ENCODE data around the gene PTPN18.
"Not testable (repeated sequence)": the region's sequence is repeated elsewhere in the genome, so short reads cannot be mapped to it uniquely, and the experiment has no call there.

The PTPN18 gene, protein sequence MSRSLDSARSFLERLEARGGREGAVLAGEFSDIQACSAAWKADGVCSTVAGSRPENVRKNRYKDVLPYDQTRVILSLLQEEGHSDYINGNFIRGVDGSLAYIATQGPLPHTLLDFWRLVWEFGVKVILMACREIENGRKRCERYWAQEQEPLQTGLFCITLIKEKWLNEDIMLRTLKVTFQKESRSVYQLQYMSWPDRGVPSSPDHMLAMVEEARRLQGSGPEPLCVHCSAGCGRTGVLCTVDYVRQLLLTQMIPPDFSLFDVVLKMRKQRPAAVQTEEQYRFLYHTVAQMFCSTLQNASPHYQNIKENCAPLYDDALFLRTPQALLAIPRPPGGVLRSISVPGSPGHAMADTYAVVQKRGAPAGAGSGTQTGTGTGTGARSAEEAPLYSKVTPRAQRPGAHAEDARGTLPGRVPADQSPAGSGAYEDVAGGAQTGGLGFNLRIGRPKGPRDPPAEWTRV

DNA sequence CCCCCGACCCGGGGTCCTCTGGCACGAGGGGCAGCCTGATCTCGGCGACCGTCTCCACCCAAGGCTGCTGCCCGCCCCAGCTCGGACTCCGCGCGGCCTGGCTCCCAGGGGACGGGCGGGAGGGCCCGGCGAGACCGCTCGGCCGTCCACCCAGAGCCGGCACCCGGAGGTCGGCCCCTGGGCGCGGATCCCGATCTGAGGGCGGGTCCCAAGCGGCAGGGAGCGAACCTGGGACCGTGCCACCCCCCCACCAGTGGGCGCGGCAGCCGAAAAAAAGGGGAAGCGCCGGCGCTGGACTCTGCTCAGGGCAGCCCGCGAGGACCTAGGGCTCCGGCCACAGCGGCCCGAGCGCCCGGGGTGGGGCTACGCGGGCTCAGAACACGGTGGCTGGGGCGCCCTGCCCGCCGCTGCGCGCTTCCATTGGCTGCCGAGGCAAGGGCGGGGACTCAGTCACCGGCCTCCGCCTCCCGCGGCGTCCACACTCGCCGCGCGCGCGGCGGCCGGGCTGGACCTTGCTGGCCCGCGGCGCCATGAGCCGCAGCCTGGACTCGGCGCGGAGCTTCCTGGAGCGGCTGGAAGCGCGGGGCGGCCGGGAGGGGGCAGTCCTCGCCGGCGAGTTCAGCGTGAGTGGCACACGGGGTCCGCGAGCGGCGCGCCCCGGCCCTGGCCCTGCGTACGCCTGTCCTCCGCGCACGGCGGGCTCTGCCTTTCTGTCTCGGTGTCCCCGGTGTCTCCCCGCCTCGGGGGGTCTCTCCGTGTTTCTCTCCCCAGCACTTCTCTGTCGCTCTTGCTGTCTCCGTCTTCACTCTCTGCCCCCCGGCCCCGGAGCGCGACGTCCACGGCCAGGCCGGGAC, at the start of gene PTPN18:
PTPN18 (plus strand) TSS at position 479 of the 854 bp plus-strand sequence; CDS start at position 531, 52 bp downstream.
- DNase-seq, result peak; percentile 76

DNA sequence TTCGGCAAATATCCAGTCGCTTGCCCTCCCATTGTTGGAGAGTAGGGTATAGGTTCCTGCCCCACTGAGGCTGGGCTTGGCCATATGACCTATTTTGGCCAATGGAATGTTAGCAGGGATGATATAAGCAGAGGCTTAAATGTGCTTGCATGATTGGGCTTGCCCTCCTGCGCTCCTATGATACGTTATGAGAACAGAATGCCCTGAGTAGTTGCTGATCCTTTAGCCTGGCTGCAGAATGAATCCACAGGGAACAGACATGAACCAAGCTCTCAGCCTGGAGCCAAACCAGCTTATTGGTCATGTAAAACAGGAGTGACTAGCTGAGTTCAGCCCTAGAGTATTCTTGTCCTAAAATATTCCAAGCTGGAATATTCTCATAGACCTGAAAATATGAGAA, 48.0 kb upstream of the PTPN18 start:
- DNase-seq, result no peak

DNA sequence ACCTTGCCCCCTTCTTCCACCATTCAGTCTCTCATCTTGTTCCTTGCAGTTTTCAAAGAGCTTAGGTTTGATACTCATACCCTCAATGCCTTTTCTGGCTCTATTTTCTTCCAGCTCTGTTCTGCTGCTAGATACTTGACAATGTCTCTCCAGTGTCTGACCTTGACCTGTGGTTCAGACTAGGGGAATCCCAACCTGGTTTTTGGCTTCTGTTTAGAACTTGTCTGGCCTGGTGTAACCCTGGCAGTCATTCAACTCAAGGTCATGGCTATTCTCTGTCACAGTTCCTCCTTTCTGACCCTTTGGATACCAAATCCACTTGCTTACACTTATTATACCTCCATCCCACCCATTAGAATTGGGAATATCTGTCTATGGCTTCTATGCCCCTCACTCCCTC, 45.0 kb upstream of the PTPN18 start:
- no peak for DNase-seq

DNA sequence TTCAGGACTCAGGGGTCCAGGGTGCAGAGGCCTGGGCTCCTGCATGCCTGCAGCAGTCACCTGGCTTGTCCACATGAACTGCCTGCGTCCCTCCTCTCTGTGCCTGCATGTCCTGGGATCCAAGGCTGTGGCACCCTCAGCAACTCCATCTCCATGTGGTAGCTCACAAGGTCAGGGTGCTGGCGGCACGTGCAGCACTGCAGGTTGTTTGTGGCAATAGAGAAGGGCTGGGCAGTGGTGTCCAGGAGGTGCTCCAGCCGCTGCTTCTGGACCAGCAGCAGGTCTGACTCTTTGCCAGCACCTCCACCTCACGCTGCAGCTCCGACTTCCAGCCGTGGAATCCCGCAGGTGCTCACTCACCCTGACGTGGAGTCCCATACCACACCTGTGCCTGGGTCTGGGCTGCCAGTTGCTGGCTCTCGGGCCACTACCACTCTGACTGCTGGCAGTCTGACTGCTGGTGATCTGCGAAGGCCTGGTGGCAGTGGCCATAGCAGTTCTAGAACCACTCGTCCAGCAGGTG, 42.0 kb upstream of the PTPN18 start:
- DNase-seq, result no peak

DNA sequence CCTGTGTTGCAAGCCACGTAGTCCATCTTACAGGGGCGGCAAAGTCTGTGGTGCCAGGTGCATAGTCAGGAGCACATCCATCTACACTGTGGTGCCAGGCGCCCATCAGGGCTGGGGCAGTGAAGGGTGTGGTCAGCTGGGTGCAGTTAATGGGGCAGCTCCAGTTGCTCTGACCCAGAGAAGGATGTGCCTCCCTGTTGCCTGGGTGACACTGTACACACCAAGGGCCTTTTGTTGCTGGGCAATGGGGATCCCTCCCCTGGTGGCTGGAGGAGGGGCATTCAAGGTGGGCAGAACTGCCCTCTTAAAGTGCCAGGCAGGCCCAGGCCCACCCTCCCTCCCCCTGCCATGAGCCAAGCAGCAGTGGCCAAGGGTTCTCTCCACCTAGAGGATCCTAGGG, 41.5 kb upstream of the PTPN18 start:
- DNase-seq, result no peak

DNA sequence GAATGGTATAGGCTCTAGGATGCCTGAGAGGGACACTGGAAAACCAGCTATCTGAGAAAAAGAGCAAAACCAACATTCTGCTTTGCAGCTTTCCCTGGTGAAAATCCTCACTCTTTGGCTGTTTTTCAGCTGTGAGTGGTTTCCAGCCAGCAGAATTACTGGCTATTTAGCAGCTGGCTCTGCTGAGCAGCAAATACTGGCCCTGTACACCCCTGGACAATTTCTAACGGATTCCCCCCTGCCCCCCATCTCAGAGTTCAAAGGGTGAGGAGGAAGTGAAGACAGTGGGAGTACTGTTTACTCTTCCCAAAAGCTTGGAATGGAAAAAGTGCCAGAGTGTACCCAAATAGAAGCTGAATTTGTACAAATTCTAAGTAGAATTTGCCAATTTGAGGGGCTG, 39.3 kb upstream of the PTPN18 start:
- no peak for DNase-seq

DNA sequence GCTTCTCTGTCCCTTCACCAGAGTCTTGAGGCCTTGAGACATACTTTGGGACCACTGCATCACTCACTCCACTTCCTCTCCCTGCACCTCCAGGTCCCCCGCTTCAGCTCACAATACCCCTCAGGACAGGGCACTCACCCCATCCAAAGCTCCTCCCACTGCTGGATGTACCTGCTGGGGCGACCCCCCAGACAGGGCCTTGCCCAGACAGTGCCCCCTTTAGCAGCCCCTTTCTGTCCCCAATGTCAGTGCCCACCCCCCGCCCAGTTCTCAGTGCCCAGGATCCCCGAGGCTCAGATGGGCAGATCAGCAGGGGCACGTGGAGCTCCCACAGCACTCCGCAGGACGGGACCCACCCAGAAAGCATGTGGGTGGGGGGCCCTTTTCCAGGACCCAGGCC, 37.0 kb upstream of the PTPN18 start:
- DNase-seq, result no peak

DNA sequence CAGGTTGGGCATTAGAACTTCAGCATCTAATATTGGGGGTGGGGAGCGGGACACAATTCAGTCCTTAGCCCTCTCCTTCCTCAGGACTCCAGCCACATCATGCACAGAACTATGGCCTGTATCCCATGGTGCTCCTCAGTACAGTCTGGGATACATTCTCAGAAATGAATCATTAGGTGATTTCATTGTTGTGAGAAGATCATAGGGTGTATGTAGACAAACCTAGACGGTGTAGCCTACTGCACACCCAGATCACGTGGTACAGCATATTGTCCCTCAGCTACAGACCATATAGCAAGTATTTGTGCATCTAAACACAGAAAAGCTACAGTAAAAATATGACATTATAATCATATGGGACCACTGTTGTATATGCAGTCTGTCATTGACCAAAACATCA, 36.3 kb upstream of the PTPN18 start:
- no peak for DNase-seq

DNA sequence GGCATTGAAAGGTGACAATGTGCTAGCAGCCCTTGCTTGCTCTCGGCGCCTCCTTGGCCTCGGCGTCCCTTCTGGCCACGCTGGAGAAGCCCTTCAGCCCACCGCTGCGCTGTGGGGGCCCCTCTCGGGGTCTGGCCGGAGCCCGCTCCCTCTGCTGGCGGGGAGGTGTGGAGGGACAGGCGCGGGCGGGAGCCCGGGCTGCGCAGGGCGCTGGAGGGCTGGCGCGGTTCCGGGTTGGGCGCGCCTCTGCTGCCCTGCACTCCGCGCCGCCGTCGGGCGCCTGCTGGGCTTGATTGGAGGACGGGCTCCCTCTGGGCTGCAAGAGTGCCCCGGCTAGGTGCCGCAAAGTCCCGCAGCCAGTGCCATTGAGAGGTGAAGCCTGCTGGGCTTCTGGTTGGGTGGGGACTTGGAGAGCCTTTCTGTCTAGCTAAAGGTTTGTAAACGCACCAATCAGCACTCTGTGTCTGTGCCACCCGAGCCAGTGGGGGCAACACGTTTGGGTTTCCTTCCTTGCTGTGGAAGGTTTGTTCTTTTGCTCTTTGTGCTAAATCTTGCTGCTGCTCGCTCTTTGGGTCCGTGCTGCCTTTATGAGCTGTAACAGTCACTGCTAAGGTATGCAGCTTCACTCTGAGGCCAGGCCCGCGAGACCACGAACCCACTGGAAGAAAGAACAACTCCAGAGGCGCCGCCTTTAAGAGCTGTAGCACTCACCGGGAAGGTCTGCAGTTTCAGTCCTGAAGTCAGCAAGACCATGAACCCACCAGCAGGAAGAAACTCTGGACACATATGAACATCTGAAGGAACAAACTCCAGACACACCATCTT, 27.9 kb upstream of the PTPN18 start:
- no peak for DNase-seq

DNA sequence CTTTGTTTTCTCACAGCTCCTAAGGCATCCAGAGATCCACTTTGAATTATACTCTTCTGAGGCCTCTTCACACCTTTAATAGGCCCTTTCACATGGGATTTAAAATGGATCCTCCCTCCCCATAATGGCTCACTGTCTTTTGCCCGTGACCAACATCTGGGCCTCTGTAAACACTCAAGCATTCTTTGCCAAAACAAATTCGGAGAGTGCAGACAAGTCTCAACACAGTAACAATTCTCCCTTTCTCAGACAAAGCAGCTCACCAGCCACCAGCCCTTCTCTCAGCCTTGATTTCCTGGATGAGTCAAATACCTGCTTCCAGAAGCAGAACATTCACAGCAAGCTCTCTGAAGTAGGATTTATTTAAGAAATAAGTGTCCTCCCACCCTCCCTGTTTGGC, 27.1 kb upstream of the PTPN18 start:
- DNase-seq, result no peak

DNA sequence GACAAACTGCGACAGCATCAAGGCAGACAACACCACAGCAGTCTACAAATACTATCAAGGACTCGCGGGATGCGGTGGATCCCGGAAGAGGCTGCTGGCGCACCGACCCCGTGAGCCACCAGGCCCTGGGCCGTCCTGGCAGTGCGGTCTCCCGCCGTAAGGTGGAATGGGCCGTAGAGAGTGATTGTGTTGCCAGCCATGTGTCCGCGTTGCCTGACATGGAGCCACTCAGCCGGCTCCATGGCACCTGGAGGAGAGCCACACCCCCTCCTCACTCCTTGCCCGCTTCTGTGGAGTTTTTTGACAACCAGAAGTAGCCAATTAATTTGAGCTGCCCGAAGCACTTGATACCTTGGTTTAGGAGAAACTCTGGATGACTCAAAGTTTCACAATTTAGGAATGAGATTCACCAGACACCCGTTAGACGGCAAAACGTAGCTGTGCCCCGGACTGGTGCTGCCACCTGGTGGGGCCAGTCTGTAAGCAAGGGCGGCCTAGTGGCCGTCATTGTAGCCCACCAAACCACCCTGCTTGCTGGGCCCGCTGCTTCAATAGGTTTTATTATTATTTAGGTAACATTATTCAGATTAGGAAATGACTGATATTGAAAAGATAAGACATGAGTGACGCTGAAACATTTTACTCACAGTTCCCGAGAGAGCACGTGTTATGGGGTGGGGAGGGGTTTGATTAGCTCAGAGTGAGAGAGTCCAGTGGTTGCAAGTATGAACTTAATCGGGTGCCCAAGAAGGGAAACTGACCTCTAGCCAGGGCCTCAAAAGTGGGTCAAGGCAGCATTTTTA, 23.4 kb upstream of the PTPN18 start:
- peak; percentile 78 for DNase-seq

DNA sequence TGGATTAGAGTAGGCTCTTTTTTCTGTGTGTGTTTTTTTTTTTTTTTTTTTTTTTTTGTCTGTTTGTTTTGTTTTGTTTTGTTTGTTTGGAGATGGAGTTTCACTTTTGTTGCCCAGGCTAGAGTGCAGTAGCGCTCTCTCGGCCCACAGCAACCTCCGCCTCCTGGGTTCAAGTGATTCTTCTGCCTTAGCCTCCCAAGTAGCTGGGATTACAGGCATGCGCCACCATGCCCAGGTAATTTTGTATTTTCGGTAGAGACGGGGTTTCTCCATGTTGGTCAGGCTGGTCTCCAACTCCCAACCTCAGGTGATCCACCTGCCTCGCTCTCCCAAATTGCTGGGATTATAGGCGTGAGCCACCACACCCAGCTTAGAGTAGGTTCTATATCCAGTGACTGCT, 22.6 kb upstream of the PTPN18 start:
- not testable (repeated sequence) for DNase-seq

DNA sequence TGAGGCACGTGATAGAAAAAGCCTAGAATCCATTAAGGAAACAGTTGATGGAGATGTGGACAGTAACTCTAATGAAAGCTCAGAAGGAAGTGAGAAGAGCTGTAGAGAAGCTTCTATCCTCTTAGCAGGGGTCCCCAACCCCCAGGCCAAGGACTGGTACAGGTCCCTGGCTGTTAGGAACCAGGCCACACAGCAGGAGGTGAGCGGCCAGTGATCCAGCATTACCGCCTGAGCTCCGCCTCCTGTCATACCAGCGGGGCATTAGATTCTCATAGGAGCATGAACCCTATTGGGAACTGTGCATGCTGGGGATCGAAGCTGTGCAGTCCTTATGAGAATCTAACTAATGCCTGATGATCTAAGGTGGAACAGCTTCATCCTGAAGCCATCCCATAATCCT, 21.8 kb upstream of the PTPN18 start:
- DNase-seq, result no peak

DNA sequence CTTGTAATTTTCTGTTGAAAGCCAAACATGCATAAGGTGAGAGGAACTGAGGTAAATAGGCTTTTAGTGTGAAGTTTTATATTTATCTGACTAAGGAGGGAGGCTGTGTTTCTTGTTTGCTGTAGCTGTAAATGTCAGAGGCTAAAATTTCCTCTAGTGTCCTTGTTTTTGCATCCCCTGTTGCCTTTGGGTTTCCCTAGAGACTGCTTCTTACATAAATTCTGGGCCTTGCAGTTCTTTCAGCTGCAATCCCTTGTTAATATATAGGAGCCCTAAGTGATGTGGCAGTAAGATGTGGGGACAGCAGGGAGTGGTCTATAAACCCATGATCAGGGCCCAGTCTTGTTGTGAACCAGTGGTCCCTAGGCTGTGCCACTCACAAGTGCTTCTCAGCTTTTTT, 20.6 kb upstream of the PTPN18 start:
- DNase-seq, result no peak

DNA sequence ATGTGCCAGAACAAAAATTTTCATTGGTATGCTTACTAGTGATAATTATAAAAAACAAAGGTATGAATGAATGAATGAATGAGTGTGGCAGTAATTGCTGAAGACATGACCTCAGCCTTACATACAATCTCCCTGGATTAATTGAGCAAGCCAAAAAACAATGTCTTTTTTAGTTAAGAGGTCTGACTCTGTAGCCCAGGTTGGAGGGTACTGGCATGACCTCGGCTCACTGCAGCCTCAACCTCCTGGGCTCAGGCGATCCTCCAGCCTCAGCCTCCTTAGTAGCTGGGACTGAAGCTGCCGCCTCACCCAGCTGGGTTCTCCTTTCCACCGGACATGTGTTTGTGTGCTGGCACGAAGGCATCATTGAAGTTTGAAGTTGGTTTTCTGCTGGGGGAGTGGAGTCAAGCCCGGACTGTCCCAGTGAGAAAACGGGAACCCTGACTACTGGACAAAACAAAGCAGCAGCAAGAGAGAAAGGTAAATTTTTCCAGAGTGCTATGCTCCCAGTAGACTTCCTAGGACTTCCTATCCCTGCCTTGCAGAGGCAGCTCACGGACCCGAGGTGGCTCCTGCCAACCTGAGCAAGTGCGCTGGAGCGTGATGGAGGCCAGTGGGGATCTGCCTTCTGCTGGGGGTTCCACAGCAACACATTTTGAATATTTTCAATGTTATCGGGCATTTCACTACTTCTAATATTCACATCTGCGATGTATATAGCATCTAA, 19.5 kb upstream of the PTPN18 start:
- DNase-seq, result no peak

DNA sequence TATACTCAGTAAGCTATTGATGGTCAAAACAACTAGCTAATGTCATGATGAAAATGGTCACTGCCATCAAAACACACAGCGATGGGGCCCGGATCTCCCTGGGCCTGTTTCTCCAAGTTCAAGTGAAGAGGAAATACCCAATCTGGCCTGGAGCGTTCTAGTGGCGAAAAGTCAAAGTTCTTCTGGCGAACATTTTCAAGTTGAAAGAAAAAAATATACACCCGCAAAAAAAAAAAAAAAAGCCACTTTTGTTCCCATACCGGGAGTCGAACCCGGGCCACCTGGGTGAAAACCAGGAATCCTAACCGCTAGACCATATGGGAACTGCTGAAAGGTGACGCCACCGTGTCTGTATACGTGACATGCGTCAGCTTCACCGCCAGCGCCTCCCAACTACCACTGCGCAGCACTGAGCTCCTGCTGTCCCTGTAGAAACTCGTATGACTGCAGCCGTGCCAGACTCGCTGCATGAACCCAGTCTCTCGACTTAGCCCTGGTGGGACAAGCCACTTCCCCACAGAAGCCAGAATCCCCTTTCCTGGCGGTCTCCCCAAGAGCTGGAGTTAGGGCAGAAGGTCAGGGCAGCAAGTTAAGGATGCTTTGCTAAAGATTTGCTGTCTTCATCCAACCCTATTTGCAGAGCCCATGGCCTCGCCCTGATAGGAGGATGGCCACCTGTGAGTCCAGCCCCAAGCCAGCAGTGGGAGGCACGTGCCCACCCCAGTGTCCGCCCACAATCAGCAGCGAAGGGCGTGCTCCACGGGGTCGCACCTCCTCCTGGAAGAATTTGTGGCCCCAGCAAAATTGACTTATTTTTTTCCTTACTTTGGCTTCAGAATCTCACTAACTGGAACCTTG, 18.8 kb upstream of the PTPN18 start:
- peak; percentile 68 for DNase-seq

DNA sequence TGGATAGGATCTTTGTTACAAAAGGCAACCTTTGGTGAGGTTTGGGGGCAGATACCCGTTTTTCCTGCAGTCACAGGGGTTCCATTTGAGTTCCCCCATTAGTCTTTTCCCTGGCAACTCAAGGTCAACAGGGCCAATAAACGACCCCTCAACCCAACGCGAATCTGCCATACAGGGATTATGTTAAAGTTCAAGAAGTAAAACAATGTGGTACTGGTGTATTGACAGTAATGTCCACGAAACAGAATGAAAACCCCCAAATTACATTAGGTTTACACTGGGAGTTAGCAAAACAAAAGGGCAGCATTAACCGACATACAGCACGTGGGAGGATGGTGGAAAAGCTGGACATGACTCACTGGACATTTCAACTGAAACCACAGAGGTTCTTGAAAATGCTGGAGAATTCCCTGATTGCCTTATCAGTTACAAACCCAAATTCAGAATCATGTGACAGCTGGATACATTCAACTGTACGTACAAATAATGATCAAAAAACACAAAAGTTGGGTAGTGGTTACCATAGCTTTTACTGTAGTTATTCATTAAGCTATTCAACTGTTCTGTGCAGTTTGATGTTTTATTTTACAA, 18.0 kb upstream of the PTPN18 start:
- DNase-seq, result no peak

DNA sequence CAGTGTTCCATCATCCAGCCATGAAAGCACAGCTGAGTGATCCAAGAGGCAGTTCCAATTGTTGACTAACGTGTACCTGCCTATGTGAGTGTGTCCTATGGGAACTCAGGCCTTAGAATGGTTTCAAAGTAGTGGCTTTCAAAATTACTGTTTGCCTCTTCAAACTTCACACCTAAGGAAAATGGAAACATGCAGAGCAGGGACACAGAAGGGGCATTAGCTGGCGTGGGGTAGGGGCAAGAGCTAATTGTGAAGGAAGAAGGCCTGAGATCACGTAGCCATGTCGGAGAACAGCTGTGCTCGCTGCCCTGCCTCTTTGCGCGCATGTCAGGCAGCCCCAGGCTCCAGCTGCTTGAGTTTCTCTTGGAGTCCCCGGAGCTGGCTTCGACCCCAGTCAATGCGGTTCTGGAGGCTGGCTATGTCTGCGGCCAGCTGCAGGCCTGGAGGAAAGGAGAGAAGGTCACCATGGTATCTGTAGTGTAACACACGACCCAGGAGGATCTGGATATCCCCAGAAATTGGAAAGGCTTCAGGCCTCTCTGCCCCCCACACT, 17.0 kb upstream of the PTPN18 start:
- no peak for DNase-seq
